NOMO-1 treated with dmso at 0.1 percent for 144 hours (cell line): Measurements from ENCODE around the gene KDM4B.

Source experiments
- DNase-seq: peaks from one replicate; lab custom pipeline; 2025; ENCODE audit not compliant: unreplicated experiment; lab: John Stamatoyannopoulos, UW

Gene KDM4B

DNA sequence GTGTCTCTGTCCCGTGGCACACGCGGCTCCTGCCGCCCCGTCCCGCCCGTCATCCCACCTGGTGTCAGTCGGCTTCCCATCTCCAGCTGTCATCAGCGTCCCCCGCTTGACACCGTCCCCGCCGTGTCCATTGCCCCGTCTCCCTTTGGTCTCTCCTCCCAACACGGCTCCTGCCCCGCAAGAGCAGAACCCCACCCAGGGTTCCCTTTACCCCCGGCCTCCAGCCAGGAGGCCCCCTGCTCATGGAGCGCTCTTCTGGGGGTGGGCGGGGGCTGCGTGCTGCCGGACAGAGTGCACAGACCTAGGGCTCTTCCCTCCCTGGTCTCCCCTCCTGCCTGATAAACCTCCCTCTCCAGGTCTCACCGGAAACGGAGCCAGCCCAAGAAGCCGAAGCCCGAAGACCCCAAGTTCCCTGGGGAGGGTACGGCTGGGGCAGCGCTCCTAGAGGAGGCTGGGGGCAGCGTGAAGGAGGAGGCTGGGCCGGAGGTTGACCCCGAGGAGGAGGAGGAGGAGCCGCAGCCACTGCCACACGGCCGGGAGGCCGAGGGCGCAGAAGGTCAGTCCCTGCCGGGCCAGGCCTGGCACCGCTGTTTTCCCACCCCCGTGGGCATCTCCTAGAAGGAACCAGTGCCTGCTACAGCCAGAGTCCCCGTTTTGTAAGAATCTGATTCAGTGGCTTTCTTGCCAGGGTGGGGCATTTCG lies 150.5 kb downstream of the KDM4B start:
- DNase-seq, result no peak

DNA sequence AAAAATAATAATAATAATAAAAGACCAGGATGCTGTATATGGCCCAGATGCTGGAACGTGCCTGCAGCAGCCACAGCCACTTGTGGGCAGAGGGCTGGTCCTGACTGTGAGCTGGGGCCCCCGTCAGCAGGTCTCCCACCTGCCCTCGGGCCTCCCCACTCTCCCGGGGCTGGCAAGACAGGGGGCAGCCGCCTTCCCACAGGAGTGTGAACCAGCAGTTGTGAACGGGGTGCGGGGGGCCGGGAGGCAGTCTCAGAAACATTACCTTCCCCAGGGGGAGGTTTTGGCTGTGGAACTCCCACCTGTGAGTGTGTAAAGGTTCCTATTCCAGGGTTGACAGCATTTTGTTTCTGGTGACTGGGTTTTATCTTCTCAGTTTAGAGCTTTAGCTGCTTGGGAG lies 151.4 kb downstream of the KDM4B start:
- no peak for DNase-seq

GRCh38 chr19:5120833-5121232 lies 151.9 kb downstream of the KDM4B start:
- no peak for DNase-seq

GRCh38 chr19:5121266-5122120 lies 152.6 kb downstream of the KDM4B start:
- no peak for DNase-seq

GRCh38 chr19:5122121-5122400 lies 153.1 kb downstream of the KDM4B start:
- DNase-seq, result no peak

DNA sequence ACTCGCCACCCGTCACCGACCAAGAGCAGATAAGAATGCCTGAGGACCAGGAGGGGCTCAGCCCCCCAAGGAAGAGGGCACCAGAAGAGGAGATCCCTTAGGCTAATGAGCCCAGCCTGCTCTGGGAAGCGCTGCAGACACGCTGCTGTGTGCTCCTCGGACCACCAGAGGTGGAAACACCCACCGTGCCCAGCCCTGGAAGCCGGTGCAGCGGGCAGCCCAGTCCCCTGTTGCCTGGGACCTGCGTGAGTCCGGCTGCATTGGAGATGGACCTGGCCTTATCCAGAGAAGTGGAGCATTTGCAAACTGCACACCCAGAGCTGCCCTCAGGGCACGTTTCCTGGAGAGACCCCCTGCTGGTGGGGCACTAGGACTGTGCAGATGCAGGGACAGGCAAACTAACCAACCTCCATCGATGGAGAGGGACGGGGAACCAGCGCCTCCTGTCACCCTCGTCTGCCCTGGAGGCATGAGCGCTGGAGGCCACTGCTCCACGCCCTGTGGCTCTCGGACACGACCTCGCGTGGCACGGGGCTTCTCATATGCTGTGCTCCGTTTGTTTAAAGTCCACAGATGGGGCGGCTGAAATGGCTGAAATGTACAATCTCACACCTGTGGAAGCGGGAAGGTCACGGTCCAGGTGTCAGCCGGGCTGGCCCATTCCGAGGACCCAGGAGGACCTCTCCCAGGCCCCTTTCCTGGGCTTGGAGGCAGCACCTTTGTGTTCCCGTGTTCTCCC lies 153.9 kb downstream of the KDM4B start:
- DNase-seq, result no peak

- no peak for DNase-seq
These were observed 154.7 kb downstream of the KDM4B start for GRCh38 chr19:5123646-5124045.

DNA sequence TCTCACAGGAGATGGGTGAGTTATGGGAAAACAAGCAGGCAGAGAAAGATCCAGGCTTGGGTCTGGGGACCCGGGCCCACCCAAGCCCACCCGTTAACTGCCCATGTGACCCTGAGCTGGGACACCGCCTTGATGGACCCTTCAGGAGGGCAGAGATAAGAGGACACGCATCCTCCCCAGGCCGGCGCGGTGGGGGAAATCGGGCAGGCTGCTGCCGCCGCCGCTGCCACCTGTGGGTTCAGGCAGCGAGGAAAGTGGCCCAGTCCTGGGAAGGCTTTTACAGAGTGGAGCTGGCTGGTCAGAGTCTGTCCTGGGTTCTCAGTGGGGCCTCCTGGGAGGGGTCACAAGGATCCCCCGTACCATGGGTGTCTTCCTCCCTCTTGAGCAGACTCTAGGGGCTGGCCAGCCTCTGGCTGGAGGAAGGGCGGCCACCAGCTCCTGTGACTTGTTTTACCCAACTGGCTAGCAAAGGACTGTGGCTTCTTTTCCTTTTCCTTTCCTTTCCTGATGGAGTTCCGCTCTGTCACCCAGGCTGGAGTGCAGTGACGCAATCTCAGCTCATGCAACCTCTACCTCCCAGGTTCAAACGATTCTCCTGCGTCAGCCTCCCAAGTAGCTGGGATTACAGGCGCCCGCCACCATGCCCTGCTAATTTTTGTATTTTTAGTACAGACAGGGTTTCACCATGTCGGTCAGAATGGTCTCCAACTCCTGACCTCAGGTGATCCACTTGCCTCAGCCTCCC lies 155.4 kb downstream of the KDM4B start:
- no peak for DNase-seq

DNA sequence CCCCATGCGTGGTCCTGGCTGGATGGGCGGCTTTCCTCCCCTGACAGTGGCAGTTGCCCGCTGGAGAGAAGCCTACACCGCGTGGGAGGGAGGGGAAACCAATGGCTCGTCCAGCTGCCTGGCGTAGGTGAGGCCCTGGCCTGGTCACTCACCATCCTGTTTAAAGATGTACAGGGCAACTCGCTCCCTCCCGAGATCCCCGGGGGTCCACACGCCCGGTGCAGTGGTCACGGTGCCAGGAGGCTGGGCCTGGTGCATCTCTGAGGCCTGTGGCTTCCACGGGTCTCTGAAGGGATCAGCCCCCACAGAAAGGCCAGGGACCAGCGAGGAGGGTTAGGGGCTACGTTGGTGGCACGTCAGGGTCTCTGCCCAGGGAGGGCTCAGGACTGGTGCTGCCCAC lies 156.5 kb downstream of the KDM4B start:
- DNase-seq, result no peak

DNA sequence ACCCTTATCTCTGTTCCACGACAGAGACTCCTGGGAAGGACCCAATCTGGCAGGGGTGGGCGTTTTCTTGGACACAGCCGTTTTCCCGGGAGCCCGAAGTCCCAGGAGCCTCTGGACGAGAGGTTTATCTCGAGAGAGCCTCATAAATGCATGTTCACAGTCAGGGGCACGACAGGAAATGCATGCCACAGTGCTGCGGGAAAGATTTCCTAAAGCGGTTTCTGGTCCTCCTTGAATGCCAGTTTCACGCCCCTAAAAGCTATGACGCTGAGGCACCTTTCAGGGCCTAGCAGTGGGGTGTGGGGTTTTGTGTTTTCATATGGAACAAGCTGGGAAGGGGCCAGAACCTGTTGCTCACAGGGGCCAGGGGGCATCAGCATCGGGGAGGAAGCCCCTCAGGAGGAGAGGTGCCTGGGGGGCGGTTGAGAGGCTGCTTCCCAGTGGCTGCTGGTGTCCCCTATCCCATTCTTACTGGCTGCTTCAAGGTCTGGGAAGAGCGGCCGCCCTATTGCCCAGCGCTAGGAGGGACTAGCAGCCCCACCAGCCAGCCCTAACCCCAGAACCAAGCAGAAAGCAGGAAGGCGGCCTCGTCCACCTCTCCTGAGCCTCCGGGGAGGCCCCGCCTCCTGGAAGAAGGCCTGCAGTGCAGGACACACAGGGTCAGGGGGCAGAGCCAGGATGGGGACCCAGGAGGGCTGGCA lies 157.0 kb downstream of the KDM4B start:
- no peak for DNase-seq

GRCh38 chr19:5126498-5127223 lies 157.7 kb downstream of the KDM4B start:
- DNase-seq, result no peak

- no peak for DNase-seq
These were observed 158.8 kb downstream of the KDM4B start for GRCh38 chr19:5127717-5128116.

- no peak for DNase-seq
These were observed 159.5 kb downstream of the KDM4B start for GRCh38 chr19:5128251-5128935.

- no peak for DNase-seq
These were observed 160.1 kb downstream of the KDM4B start for GRCh38 chr19:5128936-5129389.

DNA sequence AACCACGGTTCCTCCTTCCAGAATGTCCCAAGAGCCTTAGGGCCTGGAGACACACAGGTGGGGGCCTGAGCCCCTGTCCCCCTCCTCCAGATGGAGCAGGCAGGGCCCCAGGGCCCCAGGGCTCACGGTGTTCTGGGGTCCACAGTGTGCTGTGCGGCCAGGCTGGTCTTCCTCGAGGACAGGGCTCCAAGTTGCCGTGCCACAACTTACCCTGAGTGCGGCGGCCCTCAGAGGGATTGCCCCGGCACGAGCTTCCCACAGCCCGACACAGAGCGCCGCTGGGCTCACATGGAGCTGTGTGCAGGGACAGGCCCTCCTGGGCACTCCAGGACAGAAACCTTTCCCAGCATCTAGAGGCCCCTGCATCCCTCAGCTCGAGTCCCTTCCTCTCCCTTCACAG lies 160.8 kb downstream of the KDM4B start:
- no peak for DNase-seq

DNA sequence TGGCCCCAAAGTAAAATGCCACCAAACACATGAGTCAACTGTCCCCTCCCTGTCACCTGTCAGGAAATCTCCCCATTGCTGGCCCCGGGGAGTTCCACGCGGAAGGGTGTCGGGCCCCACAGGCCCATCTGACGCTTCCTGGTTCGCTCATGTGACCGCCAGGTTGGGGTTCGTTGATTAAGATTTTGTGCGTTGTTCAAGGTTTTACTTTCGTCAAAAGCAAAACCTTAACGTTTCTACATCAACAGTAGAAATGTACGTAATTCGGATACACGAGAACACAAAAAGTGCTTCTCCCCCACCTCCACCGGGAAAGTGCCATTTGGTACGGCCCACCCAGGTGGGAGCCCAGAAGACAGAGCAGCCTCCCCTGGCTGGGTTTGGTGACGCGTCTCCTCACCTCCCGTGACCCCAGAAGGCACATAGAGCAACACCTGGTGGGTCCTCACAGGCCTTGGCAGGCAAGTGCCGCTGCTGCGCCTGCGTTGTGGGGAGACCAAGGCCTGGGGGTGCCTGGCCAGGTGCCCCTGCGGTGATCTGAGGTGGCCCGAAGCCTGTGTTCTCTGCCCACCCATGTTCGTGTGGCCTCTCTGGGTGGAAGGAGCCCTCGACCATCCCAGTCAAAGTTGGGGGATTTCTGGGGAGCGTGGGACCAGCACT lies 161.6 kb downstream of the KDM4B start:
- no peak for DNase-seq

DNA sequence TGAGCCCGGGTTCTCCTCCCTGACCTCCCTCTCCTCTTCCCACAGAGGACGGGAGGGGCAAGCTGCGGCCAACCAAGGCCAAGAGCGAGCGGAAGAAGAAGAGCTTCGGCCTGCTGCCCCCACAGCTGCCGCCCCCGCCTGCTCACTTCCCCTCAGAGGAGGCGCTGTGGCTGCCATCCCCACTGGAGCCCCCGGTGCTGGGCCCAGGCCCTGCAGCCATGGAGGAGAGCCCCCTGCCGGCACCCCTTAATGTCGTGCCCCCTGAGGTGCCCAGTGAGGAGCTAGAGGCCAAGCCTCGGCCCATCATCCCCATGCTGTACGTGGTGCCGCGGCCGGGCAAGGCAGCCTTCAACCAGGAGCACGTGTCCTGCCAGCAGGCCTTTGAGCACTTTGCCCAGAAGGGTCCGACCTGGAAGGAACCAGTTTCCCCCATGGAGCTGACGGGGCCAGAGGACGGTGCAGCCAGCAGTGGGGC lies 162.2 kb downstream of the KDM4B start:
- no peak for DNase-seq

GRCh38 chr19:5131506-5132205 lies 162.7 kb downstream of the KDM4B start:
- DNase-seq, result no peak
